Activated naive CD4-positive, alpha-beta T cell treated with anti-CD3 and anti-CD28 coated beads, Interleukin-2, amount 50 U/mL, for 24 hours (primary cell): Measurements from ENCODE around the gene TLE7.

Experiments used
- H3K27ac Mint-ChIP-seq: one replicate; pipeline ENCODE4 v1.8.0; 2021; ENCODE audit warnings: mild to moderate bottlenecking, mixed read lengths
- H3K27me3 Mint-ChIP-seq: one replicate; pipeline ENCODE4 v1.8.0; 2021; ENCODE audit warnings: mixed read lengths
- H3K36me3 Mint-ChIP-seq: one replicate; pipeline ENCODE4 v1.8.0; 2021; ENCODE audit warnings: mixed read lengths
- H3K4me1 Mint-ChIP-seq: one replicate; pipeline ENCODE4 v1.8.0; 2021; ENCODE audit warnings: mixed read lengths
- H3K4me3 Mint-ChIP-seq: one replicate; pipeline ENCODE4 v1.8.0; 2021; ENCODE audit warnings: mild to moderate bottlenecking, mixed read lengths
- H3K9me3 Mint-ChIP-seq: one replicate; pipeline ENCODE4 v1.8.0; 2021; ENCODE audit warnings: mixed read lengths

Gene TLE7

DNA sequence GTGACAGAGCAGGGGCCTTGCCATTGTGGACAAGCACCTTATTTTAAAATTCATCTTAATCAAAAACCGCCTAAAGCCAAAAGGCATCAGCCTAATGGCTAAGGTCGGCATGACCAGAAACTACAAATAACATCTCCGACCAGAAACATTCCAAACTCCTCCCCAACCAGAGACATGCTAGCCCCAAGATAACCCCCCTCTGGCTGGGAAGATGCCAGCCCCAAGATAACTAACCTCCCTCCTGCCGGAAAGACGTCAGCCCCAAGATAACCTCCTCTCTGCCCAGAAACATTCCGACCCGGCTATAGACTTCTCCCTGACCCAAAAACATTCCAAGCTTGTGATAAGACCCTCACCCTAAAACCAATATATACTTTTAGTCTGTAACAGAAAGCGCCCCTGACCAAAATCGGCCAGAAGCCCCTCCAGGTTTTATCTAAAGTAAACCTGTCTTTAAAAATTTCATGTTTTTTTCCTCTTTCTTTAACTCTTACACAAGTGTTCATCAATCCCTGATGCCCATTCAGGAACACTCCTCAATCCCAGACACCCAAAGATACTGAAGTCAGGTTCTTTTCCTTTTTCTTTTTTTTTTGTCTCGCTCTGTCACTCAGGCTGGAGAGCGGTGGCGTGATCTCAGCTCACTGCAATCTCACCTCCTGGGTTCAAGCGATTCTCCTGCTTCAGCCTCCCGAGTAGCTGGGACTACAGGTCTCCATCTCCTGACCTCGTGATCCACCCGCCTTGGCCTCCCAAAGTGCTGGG is 32.7 kb downstream of the TLE7 start:
- Mint-ChIP-seq H3K9me3 (no peaks in the 10 kb centered on the region), H3K36me3 (no peaks in the 10 kb centered on the region), H3K27ac (no peak overlapping the region), H3K4me3 (no peak overlapping the region), H3K27me3 (peaks cover 21% of the 10 kb centered on the region), H3K4me1 (peaks cover 4% of the 10 kb centered on the region)

DNA sequence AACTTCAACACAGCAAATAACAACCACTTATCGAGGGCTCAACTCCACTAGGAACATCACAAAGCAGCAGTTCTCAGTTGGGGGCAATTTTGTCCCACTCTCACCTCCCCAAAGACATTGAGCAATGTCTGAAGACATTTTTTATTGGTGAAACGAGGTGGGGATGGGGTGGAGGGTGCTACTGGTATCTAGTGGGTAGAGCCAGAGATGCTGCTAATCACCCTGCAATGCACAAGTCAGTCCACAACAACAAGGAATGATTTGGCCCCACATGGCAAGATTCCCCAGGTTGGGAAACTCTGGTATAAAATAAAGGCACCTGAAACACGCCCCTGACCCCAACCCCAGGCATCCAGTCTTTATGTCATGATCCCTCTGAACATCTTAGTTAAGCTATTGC is 33.3 kb downstream of the TLE7 start:
- no peak overlapping the region for H3K27ac Mint-ChIP-seq
- no peaks in the 10 kb centered on the region for H3K9me3 Mint-ChIP-seq
- H3K36me3 Mint-ChIP-seq: no peaks in the 10 kb centered on the region
- peaks cover 4% of the 10 kb centered on the region for H3K4me1 Mint-ChIP-seq
- H3K27me3 Mint-ChIP-seq: peaks cover 21% of the 10 kb centered on the region
- H3K4me3 Mint-ChIP-seq: no peak overlapping the region

GRCh38 chr16:71407731-71408130 is 34.1 kb downstream of the TLE7 start:
- Mint-ChIP-seq H3K4me3 (no peak overlapping the region), H3K27me3 (peaks cover 19% of the 10 kb centered on the region)

DNA sequence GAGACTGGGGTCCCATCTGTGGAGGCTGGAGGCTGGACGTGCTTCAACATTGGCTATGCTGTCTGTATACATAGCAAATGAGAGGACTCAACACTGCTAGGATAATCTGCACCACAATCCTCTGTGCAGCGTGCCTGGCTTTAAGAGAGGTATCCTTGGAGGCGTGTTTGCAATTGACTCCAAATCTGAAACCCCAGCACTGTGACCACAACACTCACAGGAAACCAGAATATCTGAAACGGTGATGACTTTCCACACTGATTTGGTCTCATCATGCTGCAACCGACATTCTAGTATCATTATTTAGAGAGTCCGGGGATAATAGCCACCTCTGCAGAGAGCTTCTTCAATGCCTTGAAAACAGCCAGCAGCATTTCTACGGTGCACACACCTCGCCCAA is 35.1 kb downstream of the TLE7 start:
- no peak overlapping the region for H3K4me3 Mint-ChIP-seq
- no peaks in the 10 kb centered on the region for H3K4me1 Mint-ChIP-seq
- H3K27me3 Mint-ChIP-seq: peaks cover 18% of the 10 kb centered on the region
- no peaks in the 10 kb centered on the region for H3K36me3 Mint-ChIP-seq
- H3K27ac Mint-ChIP-seq: no peak overlapping the region
- H3K9me3 Mint-ChIP-seq: no peaks in the 10 kb centered on the region

More at GRCh38 chr16:71407731-71408130, 34.1 kb downstream of the TLE7 start:
- no peaks in the 10 kb centered on the region for H3K36me3 Mint-ChIP-seq
- no peaks in the 10 kb centered on the region for H3K9me3 Mint-ChIP-seq
- H3K4me1 Mint-ChIP-seq: peaks cover 2% of the 10 kb centered on the region
- H3K27ac Mint-ChIP-seq: no peak overlapping the region

DNA sequence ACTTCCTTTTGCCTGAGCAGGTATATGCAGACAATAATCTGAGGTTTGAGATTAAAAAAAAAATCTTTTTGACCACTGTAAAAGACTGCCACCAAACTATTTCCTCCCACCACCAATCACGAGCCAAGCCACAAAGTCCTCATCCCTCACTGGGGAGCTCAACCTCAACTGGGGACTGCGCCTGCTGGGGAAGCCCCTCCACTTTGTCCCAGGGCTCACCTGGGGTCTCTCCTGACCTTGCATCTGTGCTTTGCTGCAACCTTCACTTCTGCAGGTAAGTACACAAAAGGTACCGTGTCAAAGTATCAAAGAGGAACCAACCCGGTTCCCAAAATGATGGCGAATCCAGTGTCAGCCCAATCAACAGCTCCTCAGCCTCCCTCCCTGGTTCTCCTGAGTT is 35.5 kb downstream of the TLE7 start:
- no peak overlapping the region for H3K4me3 Mint-ChIP-seq
- no peak overlapping the region for H3K27ac Mint-ChIP-seq

DNA sequence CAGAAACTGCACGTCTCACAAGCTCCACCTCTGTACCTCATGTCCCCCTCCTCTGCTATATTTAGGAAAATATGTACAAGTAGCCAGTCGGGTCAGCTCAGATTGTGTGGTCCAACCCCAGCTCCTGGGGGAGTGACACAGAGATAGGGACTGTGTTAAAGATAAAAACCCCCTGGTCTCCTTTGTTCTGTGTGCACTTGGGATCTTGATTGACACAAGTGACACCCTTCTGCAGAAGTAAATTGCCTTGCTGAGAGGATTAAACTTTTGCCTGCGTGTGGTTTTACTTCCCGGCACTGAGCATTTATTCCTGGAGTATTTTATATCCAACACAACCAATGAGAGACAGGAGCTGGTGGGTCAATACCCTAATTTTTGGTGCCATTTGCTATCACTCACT is 37.5 kb downstream of the TLE7 start:
- no peak overlapping the region for H3K4me3 Mint-ChIP-seq
- H3K4me1 Mint-ChIP-seq: no peaks in the 10 kb centered on the region
- H3K27me3 Mint-ChIP-seq: peaks cover 20% of the 10 kb centered on the region
- no peaks in the 10 kb centered on the region for H3K9me3 Mint-ChIP-seq
- no peak overlapping the region for H3K27ac Mint-ChIP-seq
- H3K36me3 Mint-ChIP-seq: no peaks in the 10 kb centered on the region

More for the DNA sequence above, 35.5 kb downstream of the TLE7 start:
- Mint-ChIP-seq H3K9me3 (no peaks in the 10 kb centered on the region), H3K36me3 (no peaks in the 10 kb centered on the region), H3K4me1 (no peaks in the 10 kb centered on the region), H3K27me3 (peaks cover 18% of the 10 kb centered on the region)

DNA sequence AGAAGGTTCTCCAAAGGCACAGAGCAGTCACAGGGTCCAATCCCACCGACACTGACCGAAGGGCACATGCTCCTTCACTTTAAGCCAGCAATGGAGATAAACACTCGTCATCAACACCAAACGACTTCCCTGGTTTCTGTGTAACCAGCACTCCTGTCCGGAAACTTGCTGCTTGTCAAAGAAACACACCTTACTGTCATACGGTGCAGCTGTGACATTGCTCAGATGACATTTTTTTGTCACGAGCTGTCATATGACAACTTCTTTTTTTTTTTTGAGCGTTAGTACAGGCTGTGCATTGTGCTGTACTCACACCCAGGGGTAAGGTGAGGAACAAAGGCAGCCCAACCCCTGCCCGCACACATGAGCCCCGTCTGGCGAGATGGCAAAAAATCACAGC is 39.2 kb downstream of the TLE7 start:
- Mint-ChIP-seq H3K4me1 (no peaks in the 10 kb centered on the region), H3K4me3 (no peak overlapping the region), H3K27me3 (peaks cover 10% of the 10 kb centered on the region), H3K9me3 (no peaks in the 10 kb centered on the region), H3K27ac (no peak overlapping the region), H3K36me3 (no peaks in the 10 kb centered on the region)

DNA sequence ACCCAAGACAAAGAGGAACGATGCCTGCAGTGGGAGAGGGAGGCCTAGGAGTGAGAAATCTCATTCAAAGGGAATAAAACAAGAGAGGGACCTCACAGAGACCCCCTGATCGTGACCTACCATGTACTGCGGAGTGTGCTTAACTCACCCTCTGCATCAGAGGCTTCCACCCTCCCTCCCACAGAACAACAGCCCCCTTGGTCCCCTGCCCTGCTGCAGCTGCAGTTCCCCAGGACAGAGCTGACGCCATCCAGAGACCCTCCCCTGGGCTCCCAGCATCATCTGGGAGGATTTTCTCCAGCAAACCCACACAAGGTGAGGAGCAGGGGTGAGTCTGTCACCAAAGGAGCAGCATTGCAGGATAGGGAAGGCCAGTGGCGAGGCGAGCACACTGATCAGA is 39.8 kb downstream of the TLE7 start:
- no peaks in the 10 kb centered on the region for H3K4me1 Mint-ChIP-seq
- H3K36me3 Mint-ChIP-seq: no peaks in the 10 kb centered on the region
- no peaks in the 10 kb centered on the region for H3K9me3 Mint-ChIP-seq
- H3K27ac Mint-ChIP-seq: no peak overlapping the region
- peaks cover 9% of the 10 kb centered on the region for H3K27me3 Mint-ChIP-seq
- no peak overlapping the region for H3K4me3 Mint-ChIP-seq

DNA sequence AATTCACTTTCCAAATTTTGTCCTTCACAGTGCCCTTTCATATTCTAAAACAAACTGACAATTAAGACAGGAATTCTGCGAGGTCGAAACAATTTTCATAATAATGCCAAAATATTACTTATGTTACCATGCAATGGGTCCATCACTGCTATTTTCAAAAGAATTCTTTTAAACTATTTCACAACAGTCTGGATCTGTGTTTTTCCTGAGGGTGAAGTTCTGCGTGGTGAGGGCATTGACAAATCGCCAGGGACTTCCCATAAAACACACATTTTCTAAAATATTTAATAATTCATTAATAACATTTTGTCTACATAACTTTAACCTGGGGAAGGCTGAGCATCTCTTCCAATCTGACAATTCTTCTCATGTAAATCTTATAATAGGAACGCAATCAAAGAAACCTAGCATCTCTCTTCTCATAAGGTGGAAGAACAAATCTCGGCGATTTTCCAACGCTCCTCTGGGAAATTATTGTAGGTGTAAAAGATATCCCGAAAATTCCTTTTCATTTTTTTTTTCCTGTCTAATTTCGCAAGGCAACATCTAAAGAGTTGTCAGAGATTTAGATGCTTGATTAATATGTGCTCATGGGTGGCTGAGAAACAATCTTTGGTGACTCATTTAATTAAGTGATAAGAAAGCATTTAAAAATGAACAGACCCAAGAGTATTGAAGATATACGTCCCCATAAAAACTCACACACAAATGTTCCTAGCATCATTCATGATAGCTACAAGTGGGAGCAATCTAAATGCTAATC is 41.9 kb downstream of the TLE7 start:
- Mint-ChIP-seq H3K9me3 (no peaks in the 10 kb centered on the region), H3K27ac (no peak overlapping the region), H3K4me3 (no peak overlapping the region), H3K4me1 (no peaks in the 10 kb centered on the region), H3K36me3 (no peaks in the 10 kb centered on the region), H3K27me3 (peaks cover 4% of the 10 kb centered on the region)

DNA sequence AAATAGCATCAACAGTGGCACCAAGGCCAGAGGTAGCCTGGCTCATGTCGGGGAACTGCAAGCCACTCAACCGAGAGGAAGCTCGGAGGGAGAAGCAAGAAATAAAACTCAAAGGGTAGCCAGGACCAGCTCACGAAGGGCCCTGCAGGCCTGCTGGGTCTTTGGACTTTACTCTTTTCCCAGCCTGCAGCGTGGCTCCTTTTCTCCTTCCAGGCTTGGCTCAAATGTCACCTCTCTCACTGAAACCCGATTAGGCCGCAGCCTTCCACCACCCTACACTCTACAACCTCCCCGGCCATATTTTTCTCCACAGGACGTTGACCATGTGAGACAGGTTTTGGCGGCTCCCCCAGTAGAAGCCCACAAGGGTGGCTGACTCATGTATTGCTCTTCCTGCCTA is 45.3 kb downstream of the TLE7 start:
- no peaks in the 10 kb centered on the region for H3K4me1 Mint-ChIP-seq
- peaks cover 4% of the 10 kb centered on the region for H3K27me3 Mint-ChIP-seq
- no peaks in the 10 kb centered on the region for H3K36me3 Mint-ChIP-seq
- H3K9me3 Mint-ChIP-seq: no peaks in the 10 kb centered on the region
- H3K4me3 Mint-ChIP-seq: no peak overlapping the region
- H3K27ac Mint-ChIP-seq: no peak overlapping the region

DNA sequence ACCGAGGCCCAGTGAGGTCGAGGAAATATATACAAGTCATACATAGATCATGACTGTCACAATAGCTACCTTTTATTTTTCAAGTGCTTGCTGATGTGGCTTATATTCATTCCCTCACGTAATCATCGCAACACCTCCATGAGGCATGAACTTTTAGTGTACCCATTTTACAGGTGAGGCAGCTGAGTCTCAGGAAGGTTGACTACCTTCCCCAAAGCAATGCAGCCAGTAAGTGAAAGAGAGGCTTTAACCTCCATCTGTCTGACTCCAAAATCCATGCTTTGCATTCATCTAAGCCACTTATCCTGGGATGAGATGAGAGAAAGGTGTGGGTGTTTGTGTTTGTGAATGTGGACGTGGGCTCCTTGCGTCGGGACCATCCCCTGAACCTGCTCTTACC is 52.5 kb downstream of the TLE7 start:
- Mint-ChIP-seq H3K27ac (no peak overlapping the region), H3K9me3 (no peaks in the 10 kb centered on the region), H3K4me1 (peaks cover 5% of the 10 kb centered on the region), H3K36me3 (no peaks in the 10 kb centered on the region), H3K27me3 (peaks cover 27% of the 10 kb centered on the region), H3K4me3 (no peak overlapping the region)

- Mint-ChIP-seq H3K9me3 (no peaks in the 10 kb centered on the region), H3K27me3 (peaks cover 28% of the 10 kb centered on the region), H3K36me3 (no peaks in the 10 kb centered on the region), H3K27ac (no peak overlapping the region), H3K4me1 (peaks cover 5% of the 10 kb centered on the region), H3K4me3 (no peak overlapping the region)
These were observed 54.6 kb downstream of the TLE7 start for GRCh38 chr16:71387045-71387871.

GRCh38 chr16:71384073-71384724 is 57.7 kb downstream of the TLE7 start:
- Mint-ChIP-seq H3K36me3 (no peaks in the 10 kb centered on the region), H3K27ac (no peak overlapping the region), H3K4me3 (no peak overlapping the region), H3K9me3 (no peaks in the 10 kb centered on the region), H3K4me1 (peaks cover 5% of the 10 kb centered on the region), H3K27me3 (peaks cover 22% of the 10 kb centered on the region)

GRCh38 chr16:71383054-71383773 is 58.6 kb downstream of the TLE7 start:
- H3K4me3 Mint-ChIP-seq: no peak overlapping the region
- H3K36me3 Mint-ChIP-seq: no peaks in the 10 kb centered on the region
- H3K27me3 Mint-ChIP-seq: peaks cover 22% of the 10 kb centered on the region
- H3K9me3 Mint-ChIP-seq: no peaks in the 10 kb centered on the region
- H3K27ac Mint-ChIP-seq: no peak overlapping the region
- H3K4me1 Mint-ChIP-seq: peaks cover 5% of the 10 kb centered on the region

DNA sequence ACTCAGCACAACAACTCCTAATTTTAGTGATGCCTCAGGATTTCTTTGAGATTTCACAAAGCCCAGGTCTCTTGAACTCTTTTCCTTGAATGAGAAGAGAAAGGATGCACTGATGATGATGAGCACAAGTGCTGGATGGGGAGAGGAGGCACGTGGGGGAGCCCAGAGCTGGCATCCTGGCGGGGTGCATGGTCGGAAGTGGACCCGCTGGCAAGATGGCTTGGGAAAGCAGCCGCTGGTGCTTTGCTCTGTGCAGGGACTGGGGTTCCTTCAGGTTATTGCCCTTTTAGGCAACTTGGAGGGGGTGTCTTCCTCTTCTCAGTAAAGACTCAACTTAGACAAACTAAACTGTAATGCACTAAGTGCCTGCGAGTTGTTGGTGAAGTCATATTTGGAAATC is 61.0 kb downstream of the TLE7 start:
- Mint-ChIP-seq H3K9me3 (no peaks in the 10 kb centered on the region), H3K27me3 (peaks cover 10% of the 10 kb centered on the region), H3K27ac (no peak overlapping the region), H3K4me1 (no peaks in the 10 kb centered on the region), H3K36me3 (no peaks in the 10 kb centered on the region), H3K4me3 (no peak overlapping the region)
